NB4 (cell line): ENCODE data around the gene AP3S1.

ENCODE experiments used
- TF ChIP-seq, protein P1 (sequence below): IDR thresholded peaks from 2 replicates; pipeline ENCODE4 v1.6.1; 2011; ENCODE audit warnings: low read depth, low read length
- TF ChIP-seq, protein P2 (sequence below): IDR thresholded peaks from one replicate; pipeline ENCODE4 v1.5.1; 2012; ENCODE audit warnings: low read depth, low read length

DNA sequence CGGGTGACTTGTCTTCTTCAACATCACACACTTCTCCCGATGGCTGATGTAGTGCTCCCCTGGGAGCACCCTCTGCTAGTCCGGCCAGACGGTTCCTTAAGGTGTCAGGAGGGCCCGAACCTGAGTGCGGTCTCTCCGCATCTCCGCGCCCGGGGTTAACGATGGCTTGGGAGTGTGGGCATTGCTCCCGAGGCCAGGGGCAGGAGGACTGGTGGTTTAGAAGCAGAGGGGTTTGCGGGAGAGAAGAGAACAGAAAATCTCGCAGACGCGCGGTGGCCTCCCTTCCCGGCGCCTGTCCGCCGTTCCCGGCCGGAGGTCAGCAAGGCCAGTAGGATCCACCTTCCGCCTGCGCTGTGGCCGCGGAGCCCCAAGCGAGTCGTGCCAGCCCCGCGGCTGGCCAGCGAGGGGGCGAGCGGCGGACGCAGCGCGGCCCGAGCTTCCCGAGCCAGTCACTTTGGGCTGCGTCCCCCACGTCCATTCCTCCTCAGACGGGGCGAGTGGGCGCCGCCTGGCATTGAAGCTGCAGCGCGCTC lies 26.0 kb upstream of the AP3S1 start:
- TF ChIP-seq, protein P1, sequence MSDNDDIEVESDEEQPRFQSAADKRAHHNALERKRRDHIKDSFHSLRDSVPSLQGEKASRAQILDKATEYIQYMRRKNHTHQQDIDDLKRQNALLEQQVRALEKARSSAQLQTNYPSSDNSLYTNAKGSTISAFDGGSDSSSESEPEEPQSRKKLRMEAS, result no peak
- TF ChIP-seq, protein P2, sequence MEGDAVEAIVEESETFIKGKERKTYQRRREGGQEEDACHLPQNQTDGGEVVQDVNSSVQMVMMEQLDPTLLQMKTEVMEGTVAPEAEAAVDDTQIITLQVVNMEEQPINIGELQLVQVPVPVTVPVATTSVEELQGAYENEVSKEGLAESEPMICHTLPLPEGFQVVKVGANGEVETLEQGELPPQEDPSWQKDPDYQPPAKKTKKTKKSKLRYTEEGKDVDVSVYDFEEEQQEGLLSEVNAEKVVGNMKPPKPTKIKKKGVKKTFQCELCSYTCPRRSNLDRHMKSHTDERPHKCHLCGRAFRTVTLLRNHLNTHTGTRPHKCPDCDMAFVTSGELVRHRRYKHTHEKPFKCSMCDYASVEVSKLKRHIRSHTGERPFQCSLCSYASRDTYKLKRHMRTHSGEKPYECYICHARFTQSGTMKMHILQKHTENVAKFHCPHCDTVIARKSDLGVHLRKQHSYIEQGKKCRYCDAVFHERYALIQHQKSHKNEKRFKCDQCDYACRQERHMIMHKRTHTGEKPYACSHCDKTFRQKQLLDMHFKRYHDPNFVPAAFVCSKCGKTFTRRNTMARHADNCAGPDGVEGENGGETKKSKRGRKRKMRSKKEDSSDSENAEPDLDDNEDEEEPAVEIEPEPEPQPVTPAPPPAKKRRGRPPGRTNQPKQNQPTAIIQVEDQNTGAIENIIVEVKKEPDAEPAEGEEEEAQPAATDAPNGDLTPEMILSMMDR, result no peak
